ENCODE data around the gene MAP4K2.

MAP4K2 gene

DNA sequence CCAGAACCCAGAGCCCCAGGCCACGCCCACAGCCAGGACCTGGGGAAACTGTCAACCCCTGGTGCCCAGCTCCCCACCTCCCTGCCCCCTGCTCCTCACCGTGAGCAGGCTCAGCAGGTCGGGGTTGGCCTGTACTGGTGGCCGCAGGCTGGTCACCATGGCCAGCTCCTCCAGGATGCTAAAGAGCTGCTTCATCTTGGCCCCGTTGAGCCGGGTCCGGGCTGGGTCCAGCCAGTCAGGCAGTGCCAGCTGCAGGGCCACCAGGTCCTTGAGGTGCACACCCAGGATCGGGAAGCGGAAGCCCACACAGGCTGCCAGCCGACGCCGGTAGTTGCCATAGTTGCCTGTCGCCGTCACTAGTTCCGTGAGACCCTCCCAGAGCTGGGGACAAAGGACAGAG lies 66.4 kb downstream of the MAP4K2 start:
- Mint-ChIP-seq H3K27ac (no peak overlapping the region), H3K9me3 (no peaks in the 10 kb centered on the region), H3K4me1 (ENCODE audit: low read depth) (peaks cover 11% of the 10 kb centered on the region), H3K27me3 (no peaks in the 10 kb centered on the region), H3K4me3 (no peak overlapping the region), H3K36me3 (ENCODE audit: low read depth) (peaks cover 55% of the 10 kb centered on the region)
- intact Hi-C loops (cut with micrococcal nuclease): no loop called here

- Mint-ChIP-seq H3K27ac (no peak overlapping the region), H3K9me3 (no peaks in the 10 kb centered on the region), H3K27me3 (no peaks in the 10 kb centered on the region), H3K4me3 (no peak overlapping the region), H3K36me3 (ENCODE audit: low read depth) (peaks cover 55% of the 10 kb centered on the region), H3K4me1 (ENCODE audit: low read depth) (peaks cover 5% of the 10 kb centered on the region)
- intact Hi-C loops (cut with micrococcal nuclease): no loop called here
Observed at GRCh38 chr11:64735725-64736259, 67.2 kb downstream of the MAP4K2 start.
